ENCODE results near the gene NXF1. TPM values are rescaled to one million over a fixed set of nuclear protein-coding genes. Genes with fewer than 3 reads are reported as not detected.
A peak's percentile ranks its signal among the peaks of the same experiment; 100 is the strongest.
"Not testable (repeated sequence)": the region's sequence is repeated elsewhere in the genome, so short reads cannot be mapped to it uniquely, and the experiment has no call there.

The NXF1 gene
- total RNA-seq, 4 donors from 2014 or later: 56.6 to 114 (median 79.6) TPM

DNA sequence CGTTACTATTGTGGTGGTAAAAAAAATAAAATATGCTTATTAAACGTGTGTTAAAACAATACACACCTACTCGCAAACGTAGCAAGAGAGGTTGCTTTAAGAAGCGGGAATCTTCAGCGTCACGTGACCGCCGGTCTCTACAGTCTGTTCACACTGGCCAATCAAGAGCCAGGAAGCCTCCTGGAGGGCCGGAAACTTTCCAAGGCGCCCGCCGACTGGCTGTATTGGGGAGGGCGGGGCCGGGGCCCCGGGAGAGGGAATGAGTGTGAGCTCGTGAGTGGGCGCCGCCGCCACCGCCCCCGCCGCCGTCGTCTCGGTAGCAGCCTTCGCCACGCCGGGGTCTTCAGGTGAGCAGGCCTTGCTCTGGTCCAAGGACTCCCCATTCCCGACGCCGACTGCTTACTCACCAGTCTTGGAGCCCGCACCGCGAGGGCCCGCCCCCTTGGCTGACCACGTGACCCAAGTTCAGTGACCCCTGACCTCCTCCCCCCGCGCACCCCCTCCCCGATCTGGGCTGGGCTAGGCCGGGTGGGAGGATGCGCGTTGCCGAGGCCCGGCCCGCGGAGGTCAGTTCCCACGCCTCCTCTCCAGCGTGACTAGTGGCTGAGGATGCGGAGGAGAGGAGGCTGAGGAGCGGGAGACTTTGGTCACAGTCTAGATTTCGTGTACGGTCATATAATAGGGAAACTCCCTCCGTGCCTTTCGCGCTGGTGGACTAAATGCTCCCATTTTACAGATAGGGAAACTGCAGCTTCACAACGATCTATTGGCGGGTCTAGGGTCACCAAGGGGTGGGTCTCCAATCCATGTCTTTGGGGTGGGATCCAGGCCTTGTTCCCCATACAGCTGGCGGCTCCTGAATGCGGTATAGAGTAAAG lies 33.9 kb downstream of the NXF1 start, which contains the start of gene TAF6L:
Gene TAF6L (plus strand): TSS at position 253 of the 878 bp plus-strand sequence. CDS start 4,388 bp downstream, outside the sequence.
- H3K4me3 ChIP-seq (ENCODE audit: low read depth, poor library complexity, severe bottlenecking): peak within 1 kb of the TSS; percentile 37
- DNase-seq (ENCODE audit: low spot score in 2 of 2): peak; percentile 98 to 99
- 2% methylated on average over 49 to 54 of the region's 60 CpGs for WGBS, 2 donors
- no peak for TF ChIP-seq POLR2A (IDR thresholded peaks at IDR 0.05)
- intact Hi-C loops (cut with DNase I; ENCODE audit: low total_unique reads): no loop called here

DNA sequence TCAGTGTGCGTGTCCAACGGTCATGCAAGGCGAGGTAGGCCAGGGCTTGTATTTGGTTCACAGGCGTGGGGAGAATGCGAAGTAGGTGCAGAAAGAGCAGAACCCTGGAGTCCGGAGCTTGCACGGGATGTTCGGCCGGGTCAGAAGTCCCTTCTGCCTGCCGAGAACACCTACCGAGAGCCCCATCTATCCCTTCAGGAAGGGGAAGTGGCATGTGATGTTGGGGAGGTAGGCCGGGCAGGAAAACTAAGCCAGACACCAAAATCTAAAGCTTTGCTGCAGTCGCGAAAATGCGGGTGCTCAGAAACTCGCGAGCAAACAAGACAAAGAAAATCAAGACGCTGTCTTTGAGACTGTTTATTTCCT lies 34.5 kb downstream of the NXF1 start:
- 0 to 1% methylated on average over 18 of the region's 18 CpGs for WGBS, 2 donors
- intact Hi-C loops (cut with DNase I; ENCODE audit: low total_unique reads): no loop called here
- H3K4me3 ChIP-seq (ENCODE audit: low read depth, poor library complexity, severe bottlenecking): peak overlapping the region; percentile 37
- no peak for TF ChIP-seq POLR2A (IDR thresholded peaks at IDR 0.05)
- TF ChIP-seq, protein P1, sequence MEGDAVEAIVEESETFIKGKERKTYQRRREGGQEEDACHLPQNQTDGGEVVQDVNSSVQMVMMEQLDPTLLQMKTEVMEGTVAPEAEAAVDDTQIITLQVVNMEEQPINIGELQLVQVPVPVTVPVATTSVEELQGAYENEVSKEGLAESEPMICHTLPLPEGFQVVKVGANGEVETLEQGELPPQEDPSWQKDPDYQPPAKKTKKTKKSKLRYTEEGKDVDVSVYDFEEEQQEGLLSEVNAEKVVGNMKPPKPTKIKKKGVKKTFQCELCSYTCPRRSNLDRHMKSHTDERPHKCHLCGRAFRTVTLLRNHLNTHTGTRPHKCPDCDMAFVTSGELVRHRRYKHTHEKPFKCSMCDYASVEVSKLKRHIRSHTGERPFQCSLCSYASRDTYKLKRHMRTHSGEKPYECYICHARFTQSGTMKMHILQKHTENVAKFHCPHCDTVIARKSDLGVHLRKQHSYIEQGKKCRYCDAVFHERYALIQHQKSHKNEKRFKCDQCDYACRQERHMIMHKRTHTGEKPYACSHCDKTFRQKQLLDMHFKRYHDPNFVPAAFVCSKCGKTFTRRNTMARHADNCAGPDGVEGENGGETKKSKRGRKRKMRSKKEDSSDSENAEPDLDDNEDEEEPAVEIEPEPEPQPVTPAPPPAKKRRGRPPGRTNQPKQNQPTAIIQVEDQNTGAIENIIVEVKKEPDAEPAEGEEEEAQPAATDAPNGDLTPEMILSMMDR (IDR thresholded peaks at IDR 0.05): no peak
- DNase-seq (ENCODE audit: low spot score in 2 of 2): peak in 1 of 2 donors; percentile 33

- DNase-seq (ENCODE audit: low spot score in 2 of 2); intact Hi-C loops (cut with DNase I; ENCODE audit: low total_unique reads); H3K4me3 ChIP-seq (ENCODE audit: low read depth, poor library complexity, severe bottlenecking): not testable (repeated sequence)
- 28 to 31% methylated on average over 9 of the region's 9 CpGs for WGBS, 2 donors
Observed at GRCh38 chr11:62760867-62761227, 44.4 kb downstream of the NXF1 start.

DNA sequence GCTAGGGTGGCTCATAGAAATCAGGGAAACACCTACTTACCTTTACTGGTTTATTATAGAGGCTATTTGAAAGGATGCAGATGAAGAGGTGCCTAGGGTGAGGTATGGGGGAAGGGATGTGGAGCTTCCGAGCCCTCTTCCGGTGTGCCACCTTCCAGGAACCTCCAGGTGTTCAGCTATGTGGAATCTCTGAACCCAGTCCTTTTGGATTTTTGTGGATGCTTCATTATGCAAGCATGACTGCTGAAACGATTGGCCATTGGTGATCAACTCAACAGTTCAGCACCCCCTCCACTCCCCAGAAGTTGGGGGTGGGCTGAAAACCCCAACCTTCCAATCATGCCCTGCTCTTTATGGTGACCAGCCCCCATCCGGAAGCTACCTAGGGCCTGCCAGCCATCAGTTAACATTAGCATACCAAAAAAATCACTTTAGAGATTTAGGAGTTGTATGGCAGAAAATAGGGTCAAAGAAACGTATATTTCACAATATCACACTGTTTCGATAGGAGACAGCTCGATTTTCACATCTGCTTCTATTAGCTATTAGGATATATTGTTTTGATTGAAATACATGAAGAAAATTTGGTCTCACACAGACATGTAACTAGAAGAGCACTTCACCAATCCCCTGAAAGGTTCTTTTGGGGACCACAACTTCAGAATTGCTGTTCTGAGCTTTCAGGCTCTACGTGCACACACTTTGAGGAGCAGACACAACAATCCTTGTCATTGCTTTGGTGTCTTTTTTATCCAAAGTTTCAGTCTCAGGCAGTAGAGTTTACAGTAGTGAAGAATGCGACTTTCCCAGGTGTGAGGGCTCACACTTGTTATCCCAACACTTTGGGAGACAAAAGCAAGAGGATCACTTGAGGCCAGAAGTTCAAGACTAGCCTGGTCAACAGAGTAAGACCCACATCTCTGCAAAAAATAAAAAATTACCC lies 47.1 kb downstream of the NXF1 start:
- DNase-seq (ENCODE audit: low spot score in 2 of 2): no peak
- intact Hi-C loops (cut with DNase I; ENCODE audit: low total_unique reads): no loop called here
- no peak overlapping the region for H3K4me3 ChIP-seq (ENCODE audit: low read depth, poor library complexity, severe bottlenecking)
- TF ChIP-seq POLR2A (IDR thresholded peaks at IDR 0.05): no peak
- TF ChIP-seq, protein P1 (IDR thresholded peaks at IDR 0.05): no peak
- WGBS, 2 donors: 61 to 65% methylated on average over 9 of the region's 9 CpGs

- no peak overlapping the region for H3K4me3 ChIP-seq (ENCODE audit: low read depth, poor library complexity, severe bottlenecking)
- DNase-seq (ENCODE audit: low spot score in 2 of 2): no peak
- WGBS, 2 donors: 77 to 82% methylated on average over 10 of the region's 10 CpGs
- TF ChIP-seq, protein P1 (IDR thresholded peaks at IDR 0.05): no peak
- no peak for TF ChIP-seq POLR2A (IDR thresholded peaks at IDR 0.05)
- intact Hi-C loops (cut with DNase I; ENCODE audit: low total_unique reads): no loop called here
Observed at GRCh38 chr11:62755086-62755615, 50.1 kb downstream of the NXF1 start.

GRCh38 chr11:62753736-62754603 lies 51.3 kb downstream of the NXF1 start, which contains the start of gene ZBTB3:
Gene ZBTB3, minus strand, starts transcription at chr11:62754160. Its CDS starts 496 bp downstream, at chr11:62753664.
- 0 to 1% methylated on average over 47 of the region's 47 CpGs for WGBS, 2 donors
- TF ChIP-seq POLR2A (IDR thresholded peaks at IDR 0.05): peak in 1 of 2 donors; percentile 62
- TF ChIP-seq, protein P1 (IDR thresholded peaks at IDR 0.05): no peak
- H3K4me3 ChIP-seq (ENCODE audit: low read depth, poor library complexity, severe bottlenecking): peak within 1 kb of the TSS; percentile 56
- intact Hi-C loops (cut with DNase I; ENCODE audit: low total_unique reads): no loop called here
- DNase-seq (ENCODE audit: low spot score in 2 of 2): peak; percentile 99

Measured in lower leg skin (tissue), 4 donors.